HG02798 (cell line): ENCODE data around the gene PICK1.

Experiments
- ATAC-seq: cut with Tn5 transposase; IDR thresholded peaks from one replicate; pipeline ENCODE4 v1.9.1; 2021; ENCODE audit warnings: mild to moderate bottlenecking; ENCODE audit not compliant: unreplicated experiment, poor library complexity

PICK1 gene

DNA sequence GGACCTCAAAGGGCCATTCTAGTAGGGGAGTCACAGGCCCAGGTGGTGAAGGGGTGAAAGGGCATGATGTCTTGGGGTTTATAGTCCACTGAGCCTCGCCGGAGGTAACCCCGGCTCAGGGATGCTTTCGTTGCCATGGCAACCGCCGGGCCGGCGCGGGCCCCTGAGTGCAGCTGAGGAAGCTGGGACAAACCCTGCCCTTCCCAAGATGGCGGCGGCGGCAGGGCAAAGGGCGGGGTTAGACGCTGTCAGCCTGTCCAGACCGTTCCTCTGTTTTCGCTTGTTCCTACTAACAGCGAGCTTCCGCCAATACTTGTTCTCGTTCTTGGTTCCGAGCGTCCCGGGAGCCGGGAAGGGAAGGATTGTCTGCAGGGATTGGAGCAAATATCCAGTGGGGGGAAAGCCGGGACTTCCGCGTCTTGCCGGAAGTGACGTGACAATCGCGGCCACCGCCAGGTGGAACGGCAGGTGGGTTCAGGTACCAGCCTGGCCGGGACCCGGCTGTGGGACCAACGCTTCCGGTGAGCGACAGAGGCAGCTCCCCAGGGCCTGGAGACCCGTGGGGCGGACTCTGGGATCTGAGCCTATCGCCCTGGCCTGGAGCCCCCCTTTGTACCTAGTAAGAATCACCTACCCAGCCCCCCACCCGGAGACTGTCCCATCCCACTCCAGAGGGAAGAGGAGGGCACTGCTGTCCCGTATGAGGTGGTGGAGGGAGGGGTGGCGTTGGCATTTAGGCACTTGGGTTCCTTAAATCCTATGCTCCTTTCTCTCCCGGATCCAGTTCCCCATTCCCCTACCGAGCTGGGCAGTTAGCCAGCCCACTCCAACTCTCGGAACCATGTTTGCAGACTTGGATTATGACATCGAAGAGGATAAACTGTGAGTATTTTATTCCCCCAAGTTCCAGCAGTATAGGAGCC lies at the start of gene PICK1:
TSS of gene PICK1 (plus strand) at position 436 of the 923 bp plus-strand sequence. CDS start at position 842, 406 bp downstream.
- ATAC-seq = peak; percentile 64

DNA sequence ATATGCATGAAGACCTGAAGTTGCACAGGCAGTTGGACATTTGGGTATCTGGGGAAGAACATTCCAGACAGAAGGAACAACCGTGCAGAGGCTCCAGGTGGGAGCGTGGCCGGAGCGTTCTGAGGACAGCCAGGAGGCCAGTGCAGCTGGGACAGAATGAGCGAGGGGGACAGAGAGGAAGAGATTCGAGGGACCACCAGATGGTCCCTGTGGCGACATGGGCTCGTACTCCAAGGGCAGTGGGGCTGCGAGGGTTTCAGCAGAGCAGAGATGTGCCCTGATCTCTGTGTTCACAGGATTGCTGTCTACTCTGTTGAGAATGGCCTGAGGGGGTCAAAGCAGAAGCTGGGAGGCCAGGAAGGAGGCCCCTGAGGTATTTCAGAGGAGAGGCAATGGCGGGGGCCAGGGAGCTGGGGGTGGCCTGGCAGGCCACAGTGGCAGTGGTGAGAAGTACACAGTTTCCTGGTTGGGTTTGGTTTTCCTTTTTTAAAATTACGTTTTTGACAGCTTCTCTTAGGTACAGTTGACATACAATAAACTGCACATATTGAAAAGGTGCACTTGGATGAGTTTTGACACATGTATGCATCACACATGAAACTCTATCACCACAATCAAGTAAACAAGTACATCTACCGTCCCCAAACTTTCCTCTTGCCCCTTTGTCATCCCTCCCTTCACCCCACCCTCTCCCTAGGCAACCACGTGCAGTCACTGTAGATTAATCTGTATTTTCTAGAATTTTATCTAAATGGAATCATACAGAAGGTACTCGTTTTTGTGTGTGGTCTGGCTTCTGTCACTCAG lies 48.0 kb upstream of the PICK1 start:
- ATAC-seq = no peak

GRCh38 chr22:38012604-38013072 lies 44.6 kb upstream of the PICK1 start:
- ATAC-seq = no peak

DNA sequence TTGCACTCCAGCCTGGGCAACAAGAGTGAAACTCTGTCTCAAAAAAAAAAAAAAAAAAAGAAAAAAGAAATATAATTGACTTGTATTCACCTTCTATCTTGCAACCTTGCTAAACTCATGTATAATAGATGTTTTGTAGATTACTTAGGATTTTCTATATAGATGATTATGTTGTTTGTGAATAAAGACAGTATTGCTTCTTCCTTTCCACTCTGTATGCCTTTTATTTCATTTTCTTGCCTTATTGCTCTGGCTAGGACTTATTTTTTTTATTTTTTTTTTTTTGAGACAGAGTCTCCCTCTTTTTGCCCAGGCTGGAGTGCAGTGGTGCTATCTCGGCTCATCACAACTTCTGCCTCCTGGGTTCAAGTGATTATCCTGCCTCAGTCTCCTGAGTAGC lies 43.1 kb upstream of the PICK1 start:
- ATAC-seq = no peak

- no peak for ATAC-seq
Measured at GRCh38 chr22:38016182-38017151, 40.7 kb upstream of the PICK1 start.

DNA sequence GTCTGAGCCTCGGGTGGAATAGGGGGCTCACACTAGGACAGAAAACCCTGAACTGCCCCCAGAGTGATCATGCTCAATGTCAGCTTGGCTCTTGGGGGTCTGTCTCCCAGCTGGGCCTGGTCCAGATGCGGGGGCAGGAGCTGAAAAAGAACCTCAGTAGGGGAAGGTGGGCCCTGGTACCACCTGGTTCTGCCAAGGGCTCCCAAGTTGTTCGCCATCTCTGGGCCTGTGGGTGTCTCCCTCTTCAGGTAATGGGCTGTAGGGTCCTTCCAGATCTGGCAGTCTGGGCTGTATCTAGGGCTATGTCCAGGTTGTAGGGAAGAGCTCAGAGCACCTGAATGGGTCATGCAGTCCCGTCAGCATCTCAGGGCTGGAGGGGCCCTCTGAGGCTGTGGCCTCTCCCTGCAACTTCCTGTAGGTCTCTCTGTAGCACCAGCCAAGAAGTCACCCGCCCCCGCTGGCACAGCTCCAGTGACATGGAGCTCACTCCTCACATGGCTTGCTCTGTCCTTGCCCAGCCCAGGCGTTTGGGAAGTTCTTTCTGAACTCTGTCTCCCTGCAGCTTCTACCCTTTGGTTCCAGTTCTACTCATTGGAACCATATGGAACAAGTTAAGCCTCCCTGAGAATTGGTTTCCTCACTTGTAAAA lies 39.8 kb upstream of the PICK1 start:
- ATAC-seq = no peak

DNA sequence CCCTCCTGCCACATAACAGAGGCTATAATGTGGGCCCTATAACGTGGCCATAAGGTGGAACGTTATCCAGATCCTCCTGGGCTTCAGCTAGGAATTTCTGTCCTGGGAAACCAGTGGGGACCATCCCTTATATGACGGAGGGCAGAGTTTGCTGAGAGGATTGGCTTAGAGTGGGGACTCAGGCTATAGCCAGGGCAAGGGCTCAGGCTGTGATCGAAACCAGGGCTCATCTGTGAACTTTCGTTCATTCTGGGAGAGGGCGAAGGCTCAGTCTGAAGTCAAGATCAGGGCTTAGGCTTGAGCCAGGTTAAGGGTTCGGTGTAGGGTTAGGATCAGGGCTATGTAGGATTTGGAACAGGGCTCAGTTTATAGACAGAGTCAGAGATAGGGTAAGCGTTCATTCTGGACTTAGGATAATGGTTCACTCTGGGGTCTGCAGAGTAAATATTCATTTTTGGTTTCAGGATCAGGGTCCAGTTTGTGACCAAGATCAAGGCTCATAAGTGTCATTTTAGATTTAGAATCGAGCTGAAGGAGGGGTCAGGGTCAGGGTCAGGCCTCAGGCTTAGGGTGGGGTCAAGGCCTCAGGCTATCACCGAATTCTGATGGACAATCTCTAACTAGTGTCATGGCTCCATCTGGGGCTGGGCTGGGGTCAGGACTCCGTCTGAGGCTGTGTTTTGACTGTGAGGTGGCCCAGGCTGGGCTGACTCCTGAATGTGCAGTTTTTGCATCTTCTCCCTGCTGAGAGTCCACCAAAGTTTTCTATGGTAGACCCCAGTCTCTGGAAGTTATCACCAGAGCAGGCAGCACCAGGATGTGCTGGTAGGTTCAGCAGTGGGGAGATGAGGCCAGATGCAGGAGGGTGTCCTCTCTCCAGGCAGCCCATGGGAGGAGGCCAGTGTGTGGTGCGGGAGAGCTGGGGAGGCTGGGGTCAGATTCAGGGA lies 39.0 kb upstream of the PICK1 start:
- no peak for ATAC-seq

GRCh38 chr22:38018938-38019827 lies 38.0 kb upstream of the PICK1 start:
- ATAC-seq = no peak

DNA sequence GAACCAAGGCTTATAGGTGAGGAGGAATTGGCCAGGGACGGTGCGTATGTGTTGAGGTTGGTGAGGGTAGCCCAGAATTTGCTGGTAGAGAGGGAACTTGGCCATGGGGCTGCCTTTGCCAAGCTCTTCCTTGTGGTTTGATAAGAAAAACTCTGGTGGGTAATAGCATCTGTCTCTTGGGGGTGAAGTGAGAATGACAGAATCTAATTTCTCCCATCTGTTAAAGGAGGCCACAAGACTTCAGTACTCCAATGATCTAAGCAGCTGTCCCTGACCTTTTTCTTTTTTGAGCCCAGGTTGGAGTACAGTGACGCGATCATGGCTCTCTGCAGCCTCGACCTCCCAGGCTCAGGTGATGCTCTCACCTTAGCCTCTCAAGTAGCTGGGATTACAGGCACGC lies 36.0 kb upstream of the PICK1 start:
- no peak for ATAC-seq

DNA sequence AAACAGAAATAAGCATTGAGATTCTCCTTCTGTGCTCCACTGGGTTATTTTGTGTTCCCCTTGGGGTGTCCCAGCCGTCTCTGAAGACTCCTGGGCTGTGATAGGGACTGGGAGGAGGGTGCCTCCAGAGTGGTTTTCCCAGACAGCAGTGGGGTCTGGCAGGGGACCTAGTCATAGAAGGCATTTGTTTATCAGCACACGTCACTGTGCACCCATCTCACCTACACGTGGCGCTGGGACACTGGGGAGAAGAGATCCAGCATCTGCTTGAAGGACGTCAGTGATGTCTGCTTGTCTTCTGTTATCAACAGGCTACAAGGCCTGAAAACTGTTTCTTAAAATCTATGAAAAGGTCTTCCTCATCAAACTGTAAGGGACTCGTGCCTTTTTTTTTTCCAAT lies 34.2 kb upstream of the PICK1 start:
- ATAC-seq = no peak

GRCh38 chr22:38025514-38025913 lies 31.7 kb upstream of the PICK1 start:
- no peak for ATAC-seq

DNA sequence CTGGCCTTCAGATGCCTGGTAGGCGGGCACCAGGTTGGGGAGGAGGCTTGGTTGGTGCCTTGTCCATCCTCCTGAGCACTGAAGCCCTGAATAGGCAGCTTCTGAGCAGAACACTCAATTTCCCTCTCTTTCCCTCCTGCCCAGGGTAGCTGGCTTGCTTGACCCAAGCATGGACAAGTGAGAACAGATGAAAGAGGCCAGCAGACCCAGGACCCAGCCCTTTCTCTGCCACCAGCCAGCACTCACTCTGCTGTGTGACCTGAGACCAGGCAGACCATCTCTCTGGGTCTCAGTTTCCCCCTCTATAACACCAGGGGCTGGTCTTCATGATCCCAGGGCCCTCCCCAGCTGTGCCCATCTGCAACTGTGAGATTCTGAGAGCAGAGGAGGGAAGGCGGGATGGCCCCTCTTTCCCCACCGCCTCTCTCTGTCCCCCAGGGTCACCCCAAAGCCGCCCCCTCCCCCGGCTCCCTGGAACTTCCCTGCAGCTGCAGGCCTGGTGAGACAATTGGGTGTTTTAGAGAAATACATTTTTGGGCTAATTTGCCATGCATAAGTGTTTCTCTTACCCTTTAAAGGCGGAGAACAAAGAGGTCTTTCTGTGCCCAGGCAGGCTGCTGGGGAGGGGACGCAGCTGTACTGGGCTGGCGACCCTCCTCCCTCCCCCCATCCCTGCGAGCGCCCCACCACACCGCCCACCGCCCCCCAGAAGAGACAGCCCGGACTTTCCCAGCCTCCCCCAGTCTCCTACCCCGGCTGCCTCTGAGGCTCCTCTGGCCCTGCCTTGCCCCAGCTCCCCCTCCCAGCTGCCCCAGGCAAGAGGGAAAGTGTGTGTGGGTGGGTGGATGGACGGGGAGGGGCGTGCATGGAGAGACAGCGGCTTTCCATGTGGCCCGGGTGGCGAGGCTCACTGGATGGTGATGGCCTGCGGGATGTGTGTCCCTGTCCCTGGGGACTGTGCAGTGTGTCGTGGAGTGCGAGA lies 30.8 kb upstream of the PICK1 start:
- ATAC-seq = no peak

- no peak for ATAC-seq
Measured at GRCh38 chr22:38027487-38027886, 29.7 kb upstream of the PICK1 start.

- ATAC-seq = no peak
Measured at GRCh38 chr22:38028344-38029130, 28.7 kb upstream of the PICK1 start.

DNA sequence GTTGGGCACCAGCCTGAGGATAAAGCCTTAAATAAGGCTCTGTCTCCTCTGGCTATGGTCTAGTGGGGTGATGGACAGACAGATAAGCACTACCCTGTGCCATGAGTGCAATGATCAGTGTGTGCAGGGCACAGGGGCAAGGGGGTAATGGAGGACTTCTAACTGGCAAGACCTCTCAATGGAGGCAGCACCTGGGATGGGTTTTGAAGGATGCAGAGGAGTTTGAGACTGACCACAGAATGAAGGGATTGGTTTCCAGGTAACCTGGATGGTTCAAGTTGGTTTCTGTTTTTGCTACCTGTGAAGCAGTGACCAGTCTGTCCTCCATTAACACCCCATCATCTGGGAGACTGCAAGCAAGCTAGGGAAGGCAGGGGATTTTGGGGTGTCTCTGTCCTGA lies 27.8 kb upstream of the PICK1 start:
- no peak for ATAC-seq

GRCh38 chr22:38029901-38030300 lies 27.3 kb upstream of the PICK1 start:
- no peak for ATAC-seq
